DOHH2 (cell line): Measurements from ENCODE around the gene ZNF230.

Experiments used
- H3F3A ChIP-seq: fragments of 200-600 bp; sonication (generic), shearing (Covaris generic); 2 replicates; pipeline ENCODE4 v1.6.0; 2016; ENCODE audit warnings: antibody characterized with exemption, mild to moderate bottlenecking; ENCODE audit not compliant: control insufficient read depth, insufficient read depth
- H3K27ac ChIP-seq: fragments of 200-600 bp; sonication (generic); 2 replicates; pipeline ENCODE4 v1.5.1; 2014; ENCODE audit warnings: low read depth, mild to moderate bottlenecking, low read length, moderate library complexity
- H3K27me3 ChIP-seq: fragments of 200-600 bp; sonication (generic); 2 replicates; pipeline ENCODE4 v1.6.1; 2014; ENCODE audit warnings: mild to moderate bottlenecking, low read length, mixed read lengths; ENCODE audit not compliant: control insufficient read depth
- H3K36me3 ChIP-seq: fragments of 200-600 bp; sonication (generic); 2 replicates; pipeline ENCODE4 v1.6.1; 2014; ENCODE audit warnings: mild to moderate bottlenecking, low read length, moderate library complexity, mixed read lengths; ENCODE audit not compliant: control insufficient read depth
- H3K4me1 ChIP-seq: fragments of 200-600 bp; sonication (generic); 2 replicates; pipeline ENCODE4 v1.6.1; 2014; ENCODE audit warnings: mild to moderate bottlenecking, low read length, mixed read lengths; ENCODE audit not compliant: control insufficient read depth
- H3K4me2 ChIP-seq: fragments of 200-600 bp; sonication (generic); 2 replicates; pipeline ENCODE4 v1.6.0; 2014; ENCODE audit warnings: mild to moderate bottlenecking, low read length, moderate library complexity
- H3K4me3 ChIP-seq: fragments of 200-600 bp; sonication (generic); 2 replicates; pipeline ENCODE4 v1.5.1; 2014; ENCODE audit warnings: mild to moderate bottlenecking, low read length, mixed read lengths
- H3K79me2 ChIP-seq: fragments of 200-600 bp; sonication (generic); 2 replicates; pipeline ENCODE4 v1.6.1; 2014; ENCODE audit warnings: mild to moderate bottlenecking, low read length, mixed read lengths; ENCODE audit not compliant: control insufficient read depth
- H3K9me2 ChIP-seq: fragments of 200-600 bp; sonication (generic); replicated peaks from 2 replicates; pipeline ENCODE4 v1.6.1; 2014; ENCODE audit warnings: mild to moderate bottlenecking, low read length, mixed read lengths; ENCODE audit not compliant: control insufficient read depth
- H3K9me3 ChIP-seq: fragments of 200-600 bp; sonication (generic); 2 replicates; pipeline ENCODE4 v1.6.1; 2014; ENCODE audit warnings: antibody characterized with exemption, low read length, mixed read lengths; ENCODE audit not compliant: control insufficient read depth, insufficient read depth
- H4K20me1 ChIP-seq: fragments of 200-600 bp; sonication (generic); 2 replicates; pipeline ENCODE4 v1.6.0; 2014; ENCODE audit warnings: low read depth, mild to moderate bottlenecking, antibody characterized with exemption, low read length, moderate library complexity; ENCODE audit not compliant: control insufficient read depth, insufficient read depth
- CTCF ChIP-seq: fragments of 200-600 bp; sonication (generic); IDR thresholded peaks from one replicate; pipeline ENCODE4 v1.5.1; 2014; ENCODE audit warnings: antibody characterized with exemption, mild to moderate bottlenecking, low read depth, low read length; ENCODE audit not compliant: poor library complexity, severe bottlenecking
- EZH2phosphoT487 ChIP-seq: fragments of 200-600 bp; sonication (generic); IDR thresholded peaks from 2 replicates; pipeline ENCODE4 v1.6.1; 2017; ENCODE audit warnings: borderline replicate concordance, mild to moderate bottlenecking, antibody characterized with exemption, low read length, moderate library complexity, mixed read lengths

Gene ZNF230

GRCh38 chr19:44059229-44059628, 56.5 kb downstream of the ZNF230 start:
- no peaks in the 10 kb centered on the region for H4K20me1 ChIP-seq
- no peaks in the 10 kb centered on the region for H3K4me1 ChIP-seq
- no peaks in the 10 kb centered on the region; the same call in 1 of the 2 replicates for H3K9me2 ChIP-seq
- H3K9me3 ChIP-seq: peaks cover 10% of the 10 kb centered on the region; the same call in 1 of the 2 replicates
- H3K4me3 ChIP-seq: no peak overlapping the region
- H3K27me3 ChIP-seq: no peaks in the 10 kb centered on the region
- H3F3A ChIP-seq: no peaks in the 10 kb centered on the region
- H3K27ac ChIP-seq: no peak overlapping the region
- no peak overlapping the region for H3K4me2 ChIP-seq
- TF ChIP-seq EZH2phosphoT487 (no peak), CTCF (no peak)
- H3K36me3 ChIP-seq: no peaks in the 10 kb centered on the region
- no peaks in the 10 kb centered on the region for H3K79me2 ChIP-seq

GRCh38 chr19:44061038-44061437, 58.3 kb downstream of the ZNF230 start:
- Histone ChIP-seq H3F3A (no peaks in the 10 kb centered on the region), H3K4me1 (no peaks in the 10 kb centered on the region), H3K27ac (no peak overlapping the region)

More at GRCh38 chr19:44061038-44061437, 58.3 kb downstream of the ZNF230 start:
- Histone ChIP-seq H3K27me3 (no peaks in the 10 kb centered on the region), H3K4me3 (no peak overlapping the region), H4K20me1 (no peaks in the 10 kb centered on the region), H3K9me2 (no peaks in the 10 kb centered on the region; the same call in 1 of the 2 replicates), H3K9me3 (peaks cover 5% of the 10 kb centered on the region; the same call in 1 of the 2 replicates), H3K79me2 (no peaks in the 10 kb centered on the region), H3K4me2 (no peak overlapping the region), H3K36me3 (no peaks in the 10 kb centered on the region)
- TF ChIP-seq CTCF (no peak), EZH2phosphoT487 (no peak)
